ENCODE measurements around the gene S100A13.
A peak's percentile ranks its signal among the peaks of the same experiment; 100 is the strongest.

Gene S100A13

GRCh38 chr1:153626477-153626903 is 815 bp downstream of the S100A13 start:
- no peak for DNase-seq (ENCODE audit: low read depth)

- DNase-seq (ENCODE audit: low read depth) = no peak
Measured at GRCh38 chr1:153624965-153625611, 2.2 kb downstream of the S100A13 start.

GRCh38 chr1:153623101-153623500 is 4.2 kb downstream of the S100A13 start:
- no peak for DNase-seq (ENCODE audit: low read depth)

- DNase-seq (ENCODE audit: low read depth) = no peak
Measured at GRCh38 chr1:153619171-153619570, 8.1 kb downstream of the S100A13 start.

GRCh38 chr1:153617663-153618062 is 9.6 kb downstream of the S100A13 start:
- no peak for DNase-seq (ENCODE audit: low read depth)

GRCh38 chr1:153616917-153617311 is 10.4 kb downstream of the S100A13 start:
- DNase-seq (ENCODE audit: low read depth) = no peak

- DNase-seq (ENCODE audit: low read depth) = no peak
Measured at GRCh38 chr1:153616144-153616916, 11.0 kb downstream of the S100A13 start, which contains the start of gene S100A14. Gene S100A14 (minus strand): TSS chr1:153616325. CDS start chr1:153615858, 467 bp downstream.

- no peak for DNase-seq (ENCODE audit: low read depth)
Measured at GRCh38 chr1:153615406-153615805, 11.9 kb downstream of the S100A13 start.

- DNase-seq (ENCODE audit: low read depth) = no peak
Measured at GRCh38 chr1:153614906-153615305, 12.4 kb downstream of the S100A13 start.

- DNase-seq (ENCODE audit: low read depth) = no peak
Measured at GRCh38 chr1:153614189-153614900, 13.0 kb downstream of the S100A13 start.

GRCh38 chr1:153613406-153613805 is 13.9 kb downstream of the S100A13 start:
- no peak for DNase-seq (ENCODE audit: low read depth)

GRCh38 chr1:153612755-153613331 is 14.5 kb downstream of the S100A13 start, which contains the start of gene S100A16:
Gene S100A16 (minus strand): TSS chr1:153613137. CDS start chr1:153608151, 4,986 bp downstream.
- no peak for DNase-seq (ENCODE audit: low read depth)

- DNase-seq (ENCODE audit: low read depth) = no peak
Measured at GRCh38 chr1:153612111-153612754, 15.1 kb downstream of the S100A13 start.

- DNase-seq (ENCODE audit: low read depth) = no peak
Measured at GRCh38 chr1:153611356-153611755, 15.9 kb downstream of the S100A13 start.

- DNase-seq (ENCODE audit: low read depth) = no peak
Measured at GRCh38 chr1:153610811-153611301, 16.4 kb downstream of the S100A13 start.

- no peak for DNase-seq (ENCODE audit: low read depth)
Measured at GRCh38 chr1:153610334-153610733, 17.0 kb downstream of the S100A13 start.

GRCh38 chr1:153609585-153609907 is 17.8 kb downstream of the S100A13 start:
- no peak for DNase-seq (ENCODE audit: low read depth)

- peak; percentile 61 for DNase-seq (ENCODE audit: low read depth)
Measured at GRCh38 chr1:153608742-153609584, 18.3 kb downstream of the S100A13 start.

GRCh38 chr1:153608089-153608682 is 19.1 kb downstream of the S100A13 start:
- no peak for DNase-seq (ENCODE audit: low read depth)

GRCh38 chr1:153607381-153607780 is 19.9 kb downstream of the S100A13 start:
- no peak for DNase-seq (ENCODE audit: low read depth)
